Stimulated activated CD4-positive, alpha-beta T cell treated with anti-CD3 and anti-CD28 coated beads, Interleukin-12 subunit alpha, Interleukin-12 subunit beta, amount 100 ng/mL, for 48 hours (primary cell): ENCODE results near the gene HMBS.
"Not testable (repeated sequence)": the region's sequence is repeated elsewhere in the genome, so short reads cannot be mapped to it uniquely, and the experiment has no call there.

Experiments
- DNase-seq, 3 donors: peaks; one replicate each; pipeline ENCODE4 v3.0.0-alpha.2; 2020; ENCODE audit warnings: low read depth in 2 of 3, low spot score in 1 of 3

HMBS gene

GRCh38 chr11:119118227-119118626 is 33.5 kb downstream of the HMBS start:
- DNase-seq, result no peak

- DNase-seq, result no peak
Observed at GRCh38 chr11:119118946-119119345, 34.3 kb downstream of the HMBS start.

- DNase-seq, result no peak
Observed at GRCh38 chr11:119120639-119121007, 35.9 kb downstream of the HMBS start.

- peak; percentile 99 to 100 (median 100) for DNase-seq
Observed at GRCh38 chr11:119121008-119121810, 36.5 kb downstream of the HMBS start, which contains the start of gene HINFP. TSS of gene HINFP (plus strand) at chr11:119121580. CDS start at chr11:119126945, 5,365 bp downstream.

- no peak for DNase-seq
Observed at GRCh38 chr11:119121811-119122124, 37.1 kb downstream of the HMBS start.

GRCh38 chr11:119125821-119126220 is 41.1 kb downstream of the HMBS start:
- DNase-seq, result no peak

- DNase-seq, result no peak
Observed at GRCh38 chr11:119126675-119127268, 42.1 kb downstream of the HMBS start.

GRCh38 chr11:119130662-119131061 is 46.0 kb downstream of the HMBS start:
- DNase-seq, result no peak

- DNase-seq, result no peak
Observed at GRCh38 chr11:119134389-119134978, 49.8 kb downstream of the HMBS start.

- DNase-seq, result not testable (repeated sequence)
Observed at GRCh38 chr11:119139276-119139675, 54.6 kb downstream of the HMBS start.
